ENCODE results near the gene ACTR3.

The ACTR3 gene

DNA sequence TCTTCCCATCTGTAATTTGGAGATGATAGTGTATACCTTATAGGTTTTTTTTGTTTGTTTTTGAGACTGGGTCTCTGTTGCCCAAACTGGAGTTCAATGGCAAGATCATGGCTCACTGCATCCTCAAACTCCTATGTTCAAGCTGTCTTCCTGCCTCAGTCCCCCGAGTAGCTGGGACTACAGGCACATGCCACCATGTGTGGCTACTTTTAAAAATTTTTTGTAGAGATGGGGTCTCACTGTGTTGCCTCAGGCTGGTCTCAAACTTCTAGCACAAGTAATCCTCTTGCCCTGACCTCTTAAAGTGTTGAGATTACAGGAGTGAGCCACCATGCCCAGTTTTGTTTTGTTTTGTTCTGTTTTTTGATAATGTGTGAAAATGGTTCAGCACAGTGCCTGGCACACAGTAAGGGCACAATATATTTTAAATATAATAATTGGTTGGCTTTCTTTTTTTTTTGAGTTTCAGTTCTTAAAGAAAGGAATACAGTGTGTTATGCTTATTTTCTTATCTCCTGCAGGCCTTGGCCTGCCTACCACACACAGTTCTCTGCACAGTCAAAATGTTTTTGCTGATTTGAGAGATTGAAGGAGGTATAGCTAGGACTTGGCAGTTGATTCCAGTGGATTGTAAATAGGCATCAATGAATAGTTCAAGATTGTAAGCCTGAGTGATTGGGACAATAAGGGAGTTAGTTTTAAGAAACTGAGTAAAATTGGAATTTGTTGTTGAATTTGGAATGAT lies 6.1 kb downstream of the ACTR3 start:
- ChIA-PET POLR2A (interaction anchor here (0.7 to 1.8 kb wide), 2 partner anchors 35 to 140 kb away, joined by 3 to 5 read pairs; partner anchors contain the start of gene SLC35F5), CTCF (interaction anchor here (1.2 kb wide), 2 partner anchors 11 to 34 kb away, joined by 3 read pairs; no protein-coding TSS in a partner anchor)
- no peak for DNase-seq (ENCODE audit: low read depth, low spot score)
- TF ChIP-seq, protein P1, sequence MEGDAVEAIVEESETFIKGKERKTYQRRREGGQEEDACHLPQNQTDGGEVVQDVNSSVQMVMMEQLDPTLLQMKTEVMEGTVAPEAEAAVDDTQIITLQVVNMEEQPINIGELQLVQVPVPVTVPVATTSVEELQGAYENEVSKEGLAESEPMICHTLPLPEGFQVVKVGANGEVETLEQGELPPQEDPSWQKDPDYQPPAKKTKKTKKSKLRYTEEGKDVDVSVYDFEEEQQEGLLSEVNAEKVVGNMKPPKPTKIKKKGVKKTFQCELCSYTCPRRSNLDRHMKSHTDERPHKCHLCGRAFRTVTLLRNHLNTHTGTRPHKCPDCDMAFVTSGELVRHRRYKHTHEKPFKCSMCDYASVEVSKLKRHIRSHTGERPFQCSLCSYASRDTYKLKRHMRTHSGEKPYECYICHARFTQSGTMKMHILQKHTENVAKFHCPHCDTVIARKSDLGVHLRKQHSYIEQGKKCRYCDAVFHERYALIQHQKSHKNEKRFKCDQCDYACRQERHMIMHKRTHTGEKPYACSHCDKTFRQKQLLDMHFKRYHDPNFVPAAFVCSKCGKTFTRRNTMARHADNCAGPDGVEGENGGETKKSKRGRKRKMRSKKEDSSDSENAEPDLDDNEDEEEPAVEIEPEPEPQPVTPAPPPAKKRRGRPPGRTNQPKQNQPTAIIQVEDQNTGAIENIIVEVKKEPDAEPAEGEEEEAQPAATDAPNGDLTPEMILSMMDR (IDR thresholded peaks at IDR 0.05; ENCODE audit: insufficient read depth, low read length, missing control alignments) = no peak
- no peak overlapping the region for H3K4me3 ChIP-seq (ENCODE audit: low read depth, low read length)

DNA sequence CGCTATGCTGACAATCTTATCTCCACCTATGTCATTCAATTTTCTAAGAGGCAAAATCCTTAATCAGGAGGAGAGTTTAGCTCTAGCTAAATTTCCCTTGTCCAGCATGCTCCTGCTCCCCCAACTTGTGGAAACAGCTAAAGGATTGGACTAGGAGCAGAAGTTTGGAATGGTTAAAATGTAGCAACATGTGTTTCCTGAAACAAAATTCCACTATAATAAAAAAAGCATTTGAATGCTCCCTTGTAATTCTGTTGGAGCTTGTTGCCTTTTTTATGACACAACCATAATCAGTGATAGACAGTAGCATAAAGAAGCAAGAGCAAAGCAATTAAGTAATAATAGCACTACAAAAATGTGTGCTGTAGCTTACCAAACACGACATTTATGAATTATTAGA lies 6.9 kb downstream of the ACTR3 start:
- ChIA-PET CTCF (interaction anchor here (1.2 to 1.6 kb wide), 3 partner anchors 10 to 140 kb away, joined by 3 to 6 read pairs (median 3); partner anchors contain the start of gene SLC35F5), POLR2A (interaction anchor here (0.7 to 1.8 kb wide), 2 partner anchors 36 to 140 kb away, joined by 3 to 5 read pairs; partner anchors contain the start of gene SLC35F5)
- TF ChIP-seq, protein P1 (IDR thresholded peaks at IDR 0.05; ENCODE audit: insufficient read depth, low read length, missing control alignments) = no peak
- H3K4me3 ChIP-seq (ENCODE audit: low read depth, low read length) = no peak overlapping the region
- DNase-seq (ENCODE audit: low read depth, low spot score) = no peak

DNA sequence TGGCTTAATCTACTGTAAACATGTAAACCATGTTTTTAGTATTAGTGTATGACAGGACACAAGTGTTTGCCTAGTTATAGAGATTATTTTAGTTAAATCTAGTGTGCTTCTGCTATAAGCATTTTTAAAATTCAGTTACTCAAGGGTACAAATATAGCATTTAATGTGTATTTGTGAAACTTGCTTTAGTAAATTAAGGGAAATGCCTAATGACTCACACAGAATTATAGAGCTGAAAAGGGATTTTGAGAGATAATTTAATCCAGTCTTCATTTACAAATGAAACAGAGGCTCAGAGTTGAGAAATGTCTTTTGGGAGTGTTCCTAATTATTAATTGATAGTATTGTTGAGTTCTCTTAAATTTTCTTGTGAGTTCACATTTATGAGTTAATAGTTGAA lies 8.2 kb downstream of the ACTR3 start:
- CTCF ChIA-PET = interaction anchor here (1.6 kb wide), 1 partner anchor 142 kb away, joined by 6 read pairs; the partner anchor contains the start of gene SLC35F5
- H3K4me3 ChIP-seq (ENCODE audit: low read depth, low read length) = no peak overlapping the region
- POLR2A ChIA-PET = interaction anchor here (0.6 kb wide), 1 partner anchor 92 kb away, joined by 4 read pairs; no protein-coding TSS in a partner anchor
- TF ChIP-seq, protein P1 (IDR thresholded peaks at IDR 0.05; ENCODE audit: insufficient read depth, low read length, missing control alignments) = no peak
- no peak for DNase-seq (ENCODE audit: low read depth, low spot score)

DNA sequence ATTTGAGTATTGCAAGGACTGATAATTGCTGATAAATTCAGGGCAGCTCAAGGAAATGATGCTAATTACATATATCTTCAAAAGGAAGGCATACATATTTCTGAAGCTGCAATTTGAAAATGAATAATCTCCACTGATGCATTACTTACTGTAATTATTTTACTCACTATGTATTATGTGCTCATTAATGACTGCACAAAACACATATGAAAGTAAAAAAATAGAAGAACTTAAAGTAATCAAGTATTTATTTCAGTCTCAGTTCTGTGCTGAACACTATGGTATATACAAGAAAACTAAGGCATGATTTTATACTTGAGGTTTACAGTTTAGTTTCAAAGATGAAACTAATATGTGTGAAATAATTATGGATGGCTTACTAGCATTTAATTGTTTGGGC lies 9.3 kb downstream of the ACTR3 start:
- POLR2A ChIA-PET = no interaction called here
- H3K4me3 ChIP-seq (ENCODE audit: low read depth, low read length) = no peak overlapping the region
- no peak for DNase-seq (ENCODE audit: low read depth, low spot score)
- TF ChIP-seq, protein P1 (IDR thresholded peaks at IDR 0.05; ENCODE audit: insufficient read depth, low read length, missing control alignments) = no peak
- CTCF ChIA-PET = interaction anchor here (0.9 kb wide), 1 partner anchor 13 kb away, joined by 3 read pairs; no protein-coding TSS in a partner anchor

DNA sequence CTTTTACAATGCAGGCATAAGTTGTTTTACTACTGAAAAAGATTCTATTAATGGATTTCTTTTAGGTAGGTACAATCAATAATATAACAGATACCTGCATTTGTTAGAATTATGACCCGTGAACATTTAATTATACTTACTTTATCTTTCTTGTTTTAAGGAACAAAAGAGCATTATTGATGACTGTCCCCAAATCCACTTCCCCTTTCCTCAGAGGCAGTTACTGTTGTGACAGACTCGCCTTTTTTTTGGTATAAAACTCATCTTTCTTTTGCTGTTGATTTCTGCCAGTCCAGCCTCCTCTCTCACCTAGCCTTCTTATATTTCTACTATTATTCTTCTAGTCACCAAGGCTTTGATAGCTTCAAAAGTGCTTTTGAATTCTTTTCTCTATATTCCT lies 12.1 kb downstream of the ACTR3 start:
- ChIA-PET POLR2A (interaction anchor here (1.4 kb wide), 1 partner anchor 145 kb away, joined by 5 read pairs; no protein-coding TSS in a partner anchor), CTCF (interaction anchor here (1.3 kb wide), 1 partner anchor 8 kb away, joined by 3 read pairs; no protein-coding TSS in a partner anchor)
- DNase-seq (ENCODE audit: low read depth, low spot score) = no peak
- H3K4me3 ChIP-seq (ENCODE audit: low read depth, low read length) = no peak overlapping the region
- TF ChIP-seq, protein P1 (IDR thresholded peaks at IDR 0.05; ENCODE audit: insufficient read depth, low read length, missing control alignments) = no peak

DNA sequence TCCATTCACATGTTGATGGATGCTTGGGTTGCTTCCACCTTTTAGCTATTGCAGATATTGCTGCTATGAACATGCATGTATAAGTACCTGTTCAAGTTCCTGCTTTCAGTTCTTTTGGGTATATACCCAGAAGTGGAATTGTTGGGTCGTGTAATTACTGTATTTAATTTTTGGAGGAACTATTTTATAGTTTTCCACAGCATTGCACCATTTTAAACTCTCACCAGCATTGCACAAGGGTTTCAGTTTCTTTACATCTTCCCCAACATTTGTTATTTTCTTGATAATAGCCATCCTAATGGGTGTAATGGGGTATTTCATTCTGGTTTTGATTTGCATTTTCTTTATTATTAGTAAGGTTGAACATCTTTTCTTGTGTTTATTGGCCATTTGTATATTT lies 16.0 kb downstream of the ACTR3 start:
- ChIA-PET POLR2A (no interaction called here), CTCF (no interaction called here)
- TF ChIP-seq, protein P1 (IDR thresholded peaks at IDR 0.05; ENCODE audit: insufficient read depth, low read length, missing control alignments) = no peak
- no peak overlapping the region for H3K4me3 ChIP-seq (ENCODE audit: low read depth, low read length)
- no peak for DNase-seq (ENCODE audit: low read depth, low spot score)
